H7 (cell line): ENCODE measurements around the gene EDNRB. TPM values are rescaled to one million over a fixed set of nuclear protein-coding genes. Genes with fewer than 3 reads are reported as not detected.
"Not testable (repeated sequence)": the region's sequence is repeated elsewhere in the genome, so short reads cannot be mapped to it uniquely, and the experiment has no call there.

Experiments
- DNase-seq: peaks from one replicate; pipeline ENCODE4 v3.0.0; 2012
- H3K27me3 ChIP-seq: 2 replicates; pipeline ENCODE4 v1.6.0; 2011; ENCODE audit warnings: mild to moderate bottlenecking, low read length; ENCODE audit not compliant: control insufficient read depth, insufficient read depth
- H3K36me3 ChIP-seq: replicated peaks from 2 replicates; pipeline ENCODE4 v1.5.1; 2011; ENCODE audit warnings: low read length; ENCODE audit not compliant: control insufficient read depth, insufficient read depth
- H3K4me3 ChIP-seq: 2 replicates; pipeline ENCODE4 v1.5.1; 2011; ENCODE audit warnings: low read depth, mild to moderate bottlenecking, control low read depth, low read length, moderate library complexity; ENCODE audit not compliant: insufficient read depth
- total RNA-seq: library from RNA; depleted of rRNA; stranded (reverse); fragments of >200 nt; shearing (Covaris generic); gene quantifications from 2 replicates; pipeline ENCODE4 v1.2.3, GENCODE V29; 2014; rRNA removed

The EDNRB gene
- 32.9 and 33.1 TPM in 2 replicates for total RNA-seq

- peaks cover 6% of the 10 kb centered on the region; the same call in 1 of the 2 replicates for H3K27me3 ChIP-seq
- H3K36me3 ChIP-seq = no peaks in the 10 kb centered on the region; the same call in 1 of the 2 replicates
- DNase-seq = peak; percentile 77
- peak within 1 kb of the TSS; percentile 60 for H3K4me3 ChIP-seq
Observed at GRCh38 chr13:77918391-77919245, at the start of gene EDNRB. EDNRB (minus strand) TSS chr13:77918831; CDS start chr13:77918573, 258 bp downstream.

DNA sequence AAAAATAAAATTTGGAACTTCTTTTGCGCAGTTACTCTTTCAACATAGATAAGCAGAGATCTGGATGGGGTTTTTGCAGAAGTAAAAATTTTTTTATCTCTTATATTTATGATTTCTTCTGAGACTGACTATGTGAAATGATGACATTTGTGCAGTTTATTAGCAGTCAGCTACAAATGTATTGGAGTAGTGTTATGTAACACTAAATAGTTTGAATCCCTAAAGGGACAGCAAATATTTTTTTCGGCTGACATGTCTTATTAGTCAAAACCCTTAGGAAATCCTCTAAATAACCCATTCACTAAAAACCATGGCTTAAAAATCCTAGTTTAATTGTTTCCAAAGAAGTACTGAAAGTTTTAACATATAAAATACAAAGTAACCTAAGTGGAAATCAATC lies 48.0 kb upstream of the EDNRB start:
- no peaks in the 10 kb centered on the region for H3K27me3 ChIP-seq
- no peak overlapping the region for H3K4me3 ChIP-seq
- no peak for DNase-seq
- H3K36me3 ChIP-seq = no peaks in the 10 kb centered on the region

DNA sequence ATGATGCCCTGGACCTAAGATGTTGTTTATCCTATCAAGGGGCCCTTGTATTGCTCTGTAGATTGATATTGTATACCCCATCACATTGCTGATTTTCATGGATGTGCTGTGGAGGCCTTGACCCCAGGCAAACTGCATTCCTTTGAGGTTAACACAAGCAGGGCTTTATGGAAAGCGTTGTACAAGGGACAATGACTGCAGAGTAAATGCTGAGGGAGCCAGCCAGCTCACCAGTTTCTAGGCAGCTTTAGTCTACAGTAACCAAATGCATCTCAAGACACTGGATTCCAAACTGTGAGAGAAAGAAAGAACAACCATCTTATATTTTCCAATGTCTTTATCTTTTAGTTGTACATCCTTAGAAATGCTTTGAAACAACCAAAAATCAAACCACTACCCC lies 34.1 kb upstream of the EDNRB start:
- no peaks in the 10 kb centered on the region for H3K27me3 ChIP-seq
- no peak for DNase-seq
- H3K4me3 ChIP-seq = no peak overlapping the region
- no peaks in the 10 kb centered on the region for H3K36me3 ChIP-seq

- no peaks in the 10 kb centered on the region for H3K27me3 ChIP-seq
- no peaks in the 10 kb centered on the region for H3K36me3 ChIP-seq
- DNase-seq = no peak
- no peak overlapping the region for H3K4me3 ChIP-seq
Observed at GRCh38 chr13:77952276-77952675, 33.6 kb upstream of the EDNRB start.

DNA sequence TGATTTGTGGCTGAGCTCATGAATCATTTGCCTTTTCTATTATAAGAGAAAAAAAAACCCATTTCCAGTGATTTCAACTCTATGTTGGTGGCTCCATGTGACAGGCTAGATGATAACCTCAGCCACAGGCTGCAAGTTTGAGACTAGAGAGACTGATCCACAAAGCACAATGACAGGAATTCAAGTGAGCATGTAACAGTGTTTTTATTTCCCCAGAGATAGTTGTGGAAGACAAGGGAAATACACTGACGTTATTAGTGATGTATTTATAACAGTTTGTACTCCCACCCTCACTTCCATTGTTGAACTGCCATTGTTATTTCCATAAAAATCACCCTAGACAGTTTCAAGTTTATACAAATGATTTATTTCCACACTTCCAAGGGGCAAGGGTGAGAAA lies 27.9 kb upstream of the EDNRB start:
- no peak overlapping the region for H3K4me3 ChIP-seq
- DNase-seq = no peak
- H3K27me3 ChIP-seq = no peaks in the 10 kb centered on the region
- H3K36me3 ChIP-seq = no peaks in the 10 kb centered on the region

DNA sequence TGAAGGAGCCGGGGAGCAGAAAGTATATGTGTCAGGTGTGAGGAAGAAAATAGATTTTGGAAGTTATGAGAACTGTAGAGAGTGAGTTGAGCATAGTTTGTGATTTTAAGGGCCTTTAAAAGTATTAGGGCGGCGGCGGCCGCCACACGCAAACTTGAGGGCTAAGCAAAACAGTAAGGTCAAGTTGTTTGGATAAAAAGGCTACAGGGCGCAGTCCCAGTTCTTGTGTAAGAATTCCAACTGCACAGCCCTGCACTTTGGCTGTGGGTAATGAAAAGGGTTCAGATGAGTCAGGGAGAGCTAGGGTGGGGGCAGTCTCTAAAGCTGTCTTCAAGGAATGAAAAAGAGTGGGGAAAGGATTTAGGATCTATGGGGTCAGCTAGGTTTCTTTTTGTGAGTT lies 16.4 kb upstream of the EDNRB start:
- DNase-seq, H3K36me3 ChIP-seq, H3K4me3 ChIP-seq, H3K27me3 ChIP-seq: not testable (repeated sequence)

DNA sequence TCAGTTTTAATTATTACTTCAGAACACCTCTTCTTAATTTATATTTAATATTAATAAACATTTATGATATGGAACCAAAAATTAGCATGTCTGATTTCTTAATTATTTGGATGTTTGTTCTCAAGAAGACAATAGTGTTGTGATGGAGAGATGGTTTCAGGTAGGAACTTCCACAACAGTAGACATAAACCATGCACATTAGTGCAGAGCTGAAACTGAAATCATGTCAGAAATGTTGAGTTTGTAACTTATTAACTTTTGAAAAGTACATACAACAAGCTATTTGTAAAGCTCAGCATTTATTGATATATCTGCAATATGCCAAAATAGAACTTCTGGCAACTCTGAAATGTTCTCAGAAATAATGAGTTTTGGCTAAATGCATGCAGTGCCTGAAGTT lies 11.8 kb upstream of the EDNRB start:
- H3K4me3 ChIP-seq = no peak overlapping the region
- H3K27me3 ChIP-seq = no peaks in the 10 kb centered on the region
- no peaks in the 10 kb centered on the region for H3K36me3 ChIP-seq

GRCh38 chr13:77928909-77929308 lies 10.3 kb upstream of the EDNRB start:
- H3K4me3 ChIP-seq = no peak overlapping the region
- no peaks in the 10 kb centered on the region for H3K36me3 ChIP-seq
- DNase-seq = no peak
- no peaks in the 10 kb centered on the region for H3K27me3 ChIP-seq

More for the DNA sequence above, 11.8 kb upstream of the EDNRB start:
- no peak for DNase-seq

DNA sequence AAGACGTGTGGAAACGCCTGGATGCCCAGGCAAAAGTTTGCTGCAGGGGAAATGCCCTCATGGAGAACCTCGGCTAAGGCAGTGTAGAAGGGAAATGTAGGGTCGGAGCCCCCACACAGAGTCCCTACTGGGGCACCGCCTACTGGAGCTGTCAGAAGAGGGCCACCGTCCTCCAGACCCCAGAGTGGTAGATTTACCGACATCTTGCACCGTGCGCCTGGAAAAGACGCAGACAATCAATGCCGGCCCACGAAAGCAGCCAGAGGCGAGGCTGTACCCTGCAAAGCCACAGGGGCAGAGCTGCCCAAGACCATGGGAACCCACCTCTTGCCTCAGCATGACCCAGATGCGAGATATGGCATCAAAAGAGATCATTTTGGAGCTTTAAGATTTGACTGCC lies 7.0 kb upstream of the EDNRB start:
- no peak for DNase-seq
- Histone ChIP-seq H3K27me3 (no peaks in the 10 kb centered on the region), H3K36me3 (no peaks in the 10 kb centered on the region), H3K4me3 (no peak overlapping the region)

DNA sequence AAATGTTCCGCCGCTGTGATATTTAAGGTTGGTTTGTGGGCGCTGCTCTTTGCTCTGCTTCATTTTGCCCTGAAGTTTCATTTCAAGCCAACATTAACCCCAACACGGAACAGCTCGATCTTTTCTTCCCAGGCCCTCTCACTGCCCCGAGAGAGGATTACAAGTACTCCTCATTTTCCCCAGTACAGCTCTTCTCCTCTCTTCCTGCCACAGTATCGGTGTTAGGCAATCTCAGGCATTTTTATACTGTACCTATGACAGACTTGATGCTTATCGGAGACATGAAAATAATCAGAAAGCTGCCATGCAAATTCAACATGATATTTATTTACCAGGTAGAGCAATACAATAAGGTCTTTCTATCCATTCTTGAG lies 1.3 kb upstream of the EDNRB start:
- Histone ChIP-seq H3K27me3 (peaks cover 6% of the 10 kb centered on the region; the same call in 1 of the 2 replicates), H3K4me3 (peak overlapping the region; percentile 60), H3K36me3 (no peaks in the 10 kb centered on the region)
- peak; percentile 31 for DNase-seq

- Histone ChIP-seq H3K27me3 (peaks cover 6% of the 10 kb centered on the region; the same call in 1 of the 2 replicates), H3K36me3 (no peaks in the 10 kb centered on the region; the same call in 1 of the 2 replicates), H3K4me3 (peak overlapping the region; percentile 60)
- peak; percentile 66 for DNase-seq
Observed at GRCh38 chr13:77919246-77919920, 752 bp upstream of the EDNRB start.

DNA sequence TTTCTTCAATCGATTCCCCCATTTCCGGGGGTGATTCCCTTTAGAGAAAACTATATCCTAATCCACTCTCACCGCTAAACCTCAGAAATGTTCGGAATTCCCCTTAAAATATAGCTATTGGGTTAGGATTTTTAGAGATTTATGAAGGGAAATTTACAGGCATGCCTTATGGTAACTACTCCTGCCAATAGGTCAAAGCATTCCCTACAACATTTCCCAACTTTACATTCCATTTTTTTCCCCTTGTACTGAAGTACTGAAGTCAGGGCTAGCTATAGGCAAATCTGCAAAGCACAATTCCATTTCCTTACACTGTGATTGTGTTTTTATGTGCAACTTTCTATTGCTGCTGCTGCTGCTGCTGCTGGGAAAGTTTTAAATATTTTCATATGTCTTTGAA lies 2.1 kb downstream of the EDNRB start:
- DNase-seq = no peak
- H3K27me3 ChIP-seq = peaks cover 6% of the 10 kb centered on the region; the same call in 1 of the 2 replicates
- H3K36me3 ChIP-seq = no peaks in the 10 kb centered on the region; the same call in 1 of the 2 replicates
- H3K4me3 ChIP-seq = peak overlapping the region; percentile 60

- no peak for DNase-seq
- Histone ChIP-seq H3K27me3 (peaks cover 6% of the 10 kb centered on the region; the same call in 1 of the 2 replicates), H3K36me3 (no peaks in the 10 kb centered on the region; the same call in 1 of the 2 replicates), H3K4me3 (0 out of 2 replicates have a peak overlapping the region, but pooled peaks have one; percentile 0)
Observed at GRCh38 chr13:77915686-77916085, 2.9 kb downstream of the EDNRB start.

- H3K36me3 ChIP-seq = no peaks in the 10 kb centered on the region; the same call in 1 of the 2 replicates
- DNase-seq = no peak
- H3K4me3 ChIP-seq = no peak overlapping the region
- peaks cover 1% of the 10 kb centered on the region; the same call in 1 of the 2 replicates for H3K27me3 ChIP-seq
Observed at GRCh38 chr13:77913003-77913402, 5.6 kb downstream of the EDNRB start.

DNA sequence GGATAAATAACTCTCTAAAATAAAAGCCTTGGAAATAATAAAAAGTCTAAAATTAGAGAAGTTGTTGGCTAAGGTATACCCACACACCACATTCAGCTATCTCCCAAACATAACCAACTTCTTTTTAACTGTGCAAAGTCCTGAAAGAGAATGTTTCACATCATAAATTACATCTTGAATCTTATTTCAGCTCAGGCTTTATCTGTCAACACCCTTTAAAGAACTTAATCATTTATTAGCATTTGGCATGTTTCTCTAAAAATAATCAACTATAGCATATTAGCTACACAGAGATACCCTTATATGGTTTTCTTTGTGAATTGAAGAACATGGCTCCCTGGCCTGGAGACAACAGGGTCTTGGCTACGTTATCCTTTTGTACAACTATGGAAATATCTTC lies 6.9 kb downstream of the EDNRB start:
- H3K36me3 ChIP-seq = no peaks in the 10 kb centered on the region; the same call in 1 of the 2 replicates
- no peak overlapping the region for H3K4me3 ChIP-seq
- H3K27me3 ChIP-seq = no peaks in the 10 kb centered on the region
- no peak for DNase-seq
